NCI-H2107 (cell line): ENCODE results near the gene DOK7.

Experiments used
- DNase-seq: peaks from one replicate; lab custom pipeline; 2025; lab: John Stamatoyannopoulos, UW

DOK7 gene

DNA sequence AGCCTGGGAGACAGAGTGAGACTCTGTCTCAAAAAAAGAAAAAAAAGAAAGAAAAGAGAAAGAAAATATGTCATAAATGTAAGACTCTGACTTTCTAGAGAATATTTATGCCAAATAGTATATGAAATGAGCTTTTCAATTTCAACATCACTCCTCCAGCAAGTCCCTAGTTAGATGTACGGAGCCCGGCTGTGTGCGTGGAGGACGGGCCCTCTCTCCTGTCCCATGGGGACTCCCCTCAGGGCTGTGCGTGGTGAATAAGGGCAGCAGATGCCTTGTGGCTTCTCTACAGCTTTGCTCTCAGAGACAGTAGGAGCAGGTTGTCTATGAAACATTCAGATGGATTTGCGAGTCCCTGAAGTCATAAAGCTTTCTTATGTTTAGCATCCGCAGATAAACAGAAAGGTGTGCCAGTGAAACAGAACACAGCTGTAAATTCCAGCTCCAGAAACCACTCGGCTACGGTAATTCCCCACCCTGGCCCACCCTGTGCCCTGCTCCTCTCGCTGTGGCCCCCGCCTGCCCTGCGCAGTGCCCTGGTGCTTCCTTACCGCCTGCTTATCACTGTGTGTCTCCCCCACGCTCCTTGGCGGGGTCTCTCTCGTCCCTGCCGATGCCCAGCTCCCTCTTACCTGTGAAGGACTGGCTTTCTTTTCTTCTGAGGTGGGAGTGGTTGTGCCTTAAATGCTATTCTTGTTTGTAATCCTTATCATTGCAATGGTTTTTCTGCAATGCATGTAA, 35.2 kb upstream of the DOK7 start:
- DNase-seq = no peak

DNA sequence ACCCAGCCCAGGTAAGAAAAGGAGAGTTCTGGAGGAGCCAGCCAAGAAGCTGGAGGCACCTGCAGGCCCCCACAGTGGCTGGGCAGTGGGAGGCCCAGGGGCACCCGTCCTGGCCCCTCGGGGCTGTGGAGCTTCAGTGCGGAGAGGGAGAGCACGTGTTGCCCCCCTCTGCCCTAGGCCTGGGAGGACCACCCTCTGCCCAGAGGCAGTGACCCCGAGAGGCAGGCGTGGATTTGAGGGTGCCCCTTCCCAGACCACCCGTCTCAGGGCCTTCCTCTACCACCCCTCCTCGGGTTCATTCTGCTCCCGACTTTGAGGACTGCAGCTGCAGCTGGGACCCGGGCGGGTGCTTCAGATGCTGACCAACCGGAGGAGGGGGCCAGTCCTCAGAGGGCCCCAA, 33.5 kb upstream of the DOK7 start:
- no peak for DNase-seq

DNA sequence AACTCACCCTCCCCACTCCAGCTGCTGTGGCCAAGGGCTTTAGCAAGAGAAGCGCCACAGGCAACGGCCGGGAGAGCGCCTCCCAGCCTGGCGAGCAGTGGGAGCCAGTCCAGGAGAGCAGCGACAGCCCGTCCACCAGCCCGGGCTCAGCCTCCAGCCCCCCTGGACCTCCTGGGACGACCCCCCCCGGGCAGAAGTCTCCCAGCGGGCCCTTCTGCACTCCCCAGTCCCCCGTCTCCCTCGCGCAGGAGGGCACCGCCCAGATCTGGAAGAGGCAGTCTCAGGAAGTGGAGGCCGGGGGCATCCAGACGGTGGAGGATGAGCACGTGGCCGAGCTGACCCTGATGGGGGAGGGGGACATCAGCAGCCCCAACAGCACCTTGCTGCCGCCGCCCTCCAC, 32.6 kb upstream of the DOK7 start:
- no peak for DNase-seq

DNA sequence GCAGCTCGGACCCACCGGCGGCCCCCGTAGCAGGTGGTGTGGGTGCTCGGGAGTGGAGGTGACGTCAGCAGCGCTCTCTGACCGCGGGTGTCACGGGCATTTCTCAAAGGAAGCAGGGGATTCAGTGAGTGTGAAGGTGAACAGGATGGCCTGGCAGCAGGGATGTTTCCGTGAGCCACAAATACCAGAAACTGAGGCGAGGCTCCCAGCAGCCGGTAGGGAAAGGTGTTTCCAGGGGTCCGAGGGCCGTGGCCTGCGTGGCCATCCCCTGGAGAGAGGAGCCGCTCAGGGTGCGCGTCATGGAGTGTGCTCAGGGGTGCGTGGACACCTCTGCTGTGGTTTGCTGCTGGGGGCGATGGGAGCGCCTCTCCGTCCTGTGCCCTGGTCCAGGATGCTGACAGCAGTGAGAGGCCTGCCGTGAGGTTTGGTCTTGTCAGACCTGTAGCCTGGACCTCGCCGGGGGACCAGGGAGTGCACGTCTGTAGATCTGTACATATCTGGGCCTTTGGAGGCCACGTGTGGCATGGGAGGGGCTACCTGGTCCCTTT, 31.6 kb upstream of the DOK7 start:
- DNase-seq = no peak

DNA sequence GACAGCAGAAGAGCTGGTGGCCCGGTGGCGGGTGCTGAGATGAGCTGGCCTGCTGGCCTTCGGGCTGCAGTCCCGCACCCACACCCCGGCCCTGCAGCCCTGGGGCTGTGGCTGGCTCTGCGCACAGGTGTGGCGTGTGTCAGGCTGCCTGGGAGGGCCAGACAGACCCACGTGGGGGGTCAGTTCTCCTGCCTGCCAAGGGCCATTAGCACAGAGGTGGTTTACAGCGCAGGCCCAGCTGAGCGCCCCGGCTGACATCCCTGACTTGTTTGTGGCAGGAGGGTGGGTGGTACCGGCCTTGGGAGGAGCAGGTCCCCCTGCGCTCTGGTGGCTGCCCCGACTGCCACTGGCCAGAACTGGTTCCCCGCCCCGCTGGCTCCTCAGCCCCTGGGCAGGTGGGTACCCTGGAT, 30.7 kb upstream of the DOK7 start:
- no peak for DNase-seq

DNA sequence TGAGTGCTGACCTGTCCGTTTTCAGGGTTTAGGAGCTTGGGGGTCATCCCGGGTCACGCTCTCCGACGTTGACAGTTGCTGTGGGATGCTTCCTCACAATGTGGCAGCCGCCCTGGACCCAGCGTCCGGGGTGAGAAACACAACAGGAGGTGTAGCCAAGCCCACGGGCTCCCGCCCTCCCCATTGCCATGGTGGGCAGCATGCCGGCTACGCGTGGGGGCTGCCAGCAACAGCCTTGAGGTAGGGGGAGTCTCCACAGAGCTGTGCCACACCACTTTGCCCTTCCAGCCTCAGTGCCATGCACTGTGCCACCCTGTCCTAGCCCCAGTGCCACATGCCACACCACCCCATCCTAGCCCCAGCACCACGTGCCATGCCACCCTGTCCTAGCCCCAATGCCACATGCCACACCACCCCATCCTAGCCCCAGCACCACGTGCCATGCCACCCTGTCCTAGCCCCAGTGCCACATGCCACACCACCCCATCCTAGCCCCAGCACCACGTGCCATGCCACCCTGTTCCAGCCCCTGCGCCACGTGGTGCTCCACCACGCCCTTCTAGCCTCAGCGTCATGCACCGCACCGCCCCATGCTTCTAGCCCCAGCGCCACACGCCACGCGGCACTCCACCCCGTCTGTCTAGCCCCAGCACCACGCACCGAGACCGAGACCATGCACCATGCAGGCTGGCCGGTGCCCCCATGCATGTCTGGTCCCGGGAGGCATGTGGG, 29.8 kb upstream of the DOK7 start:
- DNase-seq = no peak

DNA sequence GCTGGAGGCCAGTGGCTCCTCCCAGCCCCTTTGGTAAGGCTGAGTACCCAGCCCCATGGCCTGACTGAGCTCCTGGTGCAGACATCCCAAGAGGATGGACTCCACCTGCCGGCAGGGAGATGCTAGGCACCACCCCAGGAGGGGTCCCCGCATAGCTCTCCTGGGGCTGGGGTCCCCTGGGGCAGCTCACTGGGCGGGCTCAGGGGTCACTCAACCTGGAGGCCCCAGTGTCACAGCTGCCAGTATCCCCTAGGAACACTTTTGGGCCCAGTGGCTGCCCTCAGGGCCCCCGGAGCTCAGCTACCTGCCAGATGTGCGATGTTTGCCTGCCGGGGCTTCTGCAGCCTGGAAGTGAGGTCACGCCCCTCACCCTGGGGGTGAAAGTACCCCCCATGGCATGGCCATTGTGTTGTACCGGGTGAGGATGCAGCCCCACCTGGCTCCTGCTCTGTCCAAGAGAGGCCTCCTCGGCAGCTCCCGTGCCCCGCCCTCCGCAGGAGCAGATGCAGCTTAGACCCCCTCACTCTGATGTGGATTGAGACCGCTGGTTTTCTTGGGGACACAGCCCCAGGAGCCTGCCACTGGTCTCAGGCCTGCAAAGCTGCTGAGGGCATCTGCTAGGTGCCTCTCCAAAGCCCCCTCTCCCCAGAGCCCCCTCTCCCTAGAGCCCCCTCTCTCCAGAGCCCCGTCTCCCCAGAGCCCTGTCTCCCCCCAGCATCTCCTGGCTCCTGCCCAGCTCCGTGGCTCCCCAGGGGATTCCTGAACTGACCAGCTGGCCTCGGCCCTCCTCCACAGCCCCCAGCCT, 28.0 kb upstream of the DOK7 start:
- no peak for DNase-seq

DNA sequence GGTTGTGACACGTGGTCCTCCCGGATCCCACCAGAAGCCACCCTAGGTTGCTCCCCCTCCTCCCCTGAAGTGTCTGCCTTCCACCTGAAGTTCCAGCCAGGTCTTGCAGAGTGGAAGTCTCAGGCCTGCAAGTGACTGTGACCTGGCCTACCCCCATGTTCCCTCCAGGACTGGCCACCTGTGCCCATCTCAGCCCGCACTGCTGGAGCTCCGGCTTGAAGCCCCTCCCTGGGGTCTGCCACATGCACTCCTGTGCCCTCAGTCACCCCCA, 27.5 kb upstream of the DOK7 start:
- no peak for DNase-seq

GRCh38 chr4:3436048-3436797, 26.9 kb upstream of the DOK7 start:
- no peak for DNase-seq

DNA sequence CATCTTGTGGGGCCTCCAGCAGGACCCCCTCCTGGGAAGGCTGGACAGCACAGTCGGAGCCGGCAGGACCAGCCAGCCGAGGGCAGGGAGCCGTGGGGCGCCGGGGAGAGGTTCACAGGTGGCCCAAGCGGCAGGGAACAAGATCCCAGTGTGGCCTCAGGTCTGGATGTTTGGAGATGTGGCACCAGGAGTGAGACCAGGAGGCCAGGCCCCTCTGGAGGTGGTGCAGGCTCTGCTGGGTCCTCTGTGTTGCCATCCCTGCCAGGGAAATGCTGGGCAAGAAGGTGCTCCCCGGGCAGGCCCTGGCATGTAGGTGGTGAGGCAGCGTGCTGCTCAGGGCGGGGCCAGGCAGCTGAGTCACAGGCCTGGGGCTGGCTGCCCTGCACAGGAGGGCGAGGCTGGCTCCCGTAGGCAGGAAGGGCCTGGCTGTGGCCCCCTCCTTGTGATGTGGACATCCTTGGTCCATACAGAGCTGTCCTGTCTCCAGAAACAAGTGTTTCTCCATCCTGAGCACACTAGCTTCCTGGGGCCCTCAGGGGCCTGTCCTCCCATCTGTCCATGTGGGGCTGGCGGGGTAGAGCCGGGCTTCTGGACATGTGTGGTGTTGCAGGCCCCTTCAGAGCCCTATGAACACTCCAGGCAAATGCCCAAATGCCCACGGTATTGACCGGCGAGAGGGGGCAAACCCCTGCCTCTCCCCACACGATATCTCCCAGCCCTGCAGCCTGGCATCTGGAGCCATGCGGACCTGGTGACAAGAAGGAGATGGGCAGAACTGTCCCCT, 26.1 kb upstream of the DOK7 start:
- DNase-seq = no peak

DNA sequence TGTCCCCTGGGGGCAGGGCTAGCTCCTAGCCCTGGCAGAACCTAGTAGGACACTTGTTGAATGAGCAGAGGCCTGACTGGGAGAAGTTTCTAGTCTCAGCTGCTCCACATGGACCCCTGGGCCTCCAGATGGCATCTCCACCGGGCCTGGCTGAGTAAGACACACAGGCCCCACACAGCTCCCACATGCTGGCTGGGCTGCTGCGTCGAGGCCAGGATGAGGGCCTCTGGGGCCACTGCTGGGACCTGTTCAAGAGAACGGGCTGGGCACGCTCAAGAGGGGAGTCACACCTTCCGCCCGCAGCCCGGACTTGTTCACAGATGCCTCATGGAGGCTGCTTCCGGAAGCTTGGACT, 25.5 kb upstream of the DOK7 start:
- DNase-seq = no peak

- DNase-seq = no peak
These were observed 24.9 kb upstream of the DOK7 start for GRCh38 chr4:3437998-3438846.

DNA sequence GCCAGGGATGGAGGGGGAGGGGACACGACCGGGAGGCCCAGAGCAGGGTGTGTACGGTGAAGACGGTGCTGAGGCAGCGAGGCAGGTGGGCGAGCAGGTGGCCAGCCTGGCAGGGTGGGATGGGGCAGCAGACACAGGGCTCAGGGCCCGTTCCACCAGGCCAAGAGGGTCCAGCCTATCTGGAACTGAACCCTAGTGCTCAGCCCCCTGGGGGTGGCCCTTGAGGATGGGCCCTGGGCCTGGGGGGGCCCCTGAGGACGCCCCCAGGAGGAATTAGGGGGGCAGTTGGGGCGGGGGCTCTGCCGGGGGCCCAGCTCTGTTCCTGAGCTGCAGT, 24.3 kb upstream of the DOK7 start:
- DNase-seq = no peak

GRCh38 chr4:3439391-3439790, 23.7 kb upstream of the DOK7 start:
- no peak for DNase-seq

DNA sequence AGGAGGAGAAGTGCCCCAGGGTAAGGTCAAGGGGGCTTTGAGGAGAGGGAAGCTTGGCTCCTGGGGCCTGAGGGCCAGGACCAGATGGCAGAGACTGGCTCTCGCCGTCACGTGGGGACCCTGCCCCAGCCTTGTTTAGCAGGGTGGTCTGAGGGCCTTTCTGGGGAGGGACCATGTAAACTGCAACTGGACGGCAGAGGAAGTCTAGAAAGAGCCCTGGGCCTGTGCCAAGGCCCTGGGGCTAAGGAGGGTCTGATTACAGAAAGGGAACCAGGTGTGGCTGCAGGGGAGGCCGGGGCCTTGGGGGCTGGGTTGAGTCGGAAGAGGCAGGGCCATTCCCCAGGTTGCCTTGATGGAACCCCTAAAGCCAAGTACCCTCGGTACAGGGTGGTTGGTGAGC, 23.1 kb upstream of the DOK7 start:
- DNase-seq = no peak

DNA sequence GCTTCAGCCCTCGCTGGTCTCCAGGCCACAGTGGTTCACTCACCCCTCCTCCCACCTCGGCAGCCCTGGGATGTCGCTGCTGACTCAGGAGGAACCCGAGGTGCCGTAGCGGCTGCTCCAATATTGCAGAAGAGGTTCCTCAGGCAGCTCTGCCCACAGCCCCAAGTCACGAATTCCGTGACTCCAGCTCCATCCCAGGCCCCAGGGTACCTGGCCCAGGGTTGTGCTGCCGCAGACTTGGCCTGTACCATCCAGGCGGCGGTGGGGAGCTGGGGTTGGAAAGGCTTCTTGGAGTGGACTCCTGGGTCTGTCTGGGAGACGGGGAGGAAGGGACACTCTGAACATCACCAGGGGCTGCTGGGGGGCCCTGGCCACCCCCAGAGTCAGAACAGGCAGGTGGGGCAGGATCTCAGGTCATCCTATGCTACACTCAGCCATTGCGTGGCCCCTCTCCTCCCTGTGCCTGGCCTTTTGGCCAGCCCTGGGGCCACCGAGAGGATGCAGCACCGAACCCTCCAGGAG, 22.1 kb upstream of the DOK7 start:
- DNase-seq = no peak

- DNase-seq = no peak
These were observed 21.3 kb upstream of the DOK7 start, which contains the start of gene HGFAC for GRCh38 chr4:3441501-3442459. Gene HGFAC, plus strand, starts transcription at chr4:3441968. Its CDS starts 34 bp downstream, at chr4:3442002.

DNA sequence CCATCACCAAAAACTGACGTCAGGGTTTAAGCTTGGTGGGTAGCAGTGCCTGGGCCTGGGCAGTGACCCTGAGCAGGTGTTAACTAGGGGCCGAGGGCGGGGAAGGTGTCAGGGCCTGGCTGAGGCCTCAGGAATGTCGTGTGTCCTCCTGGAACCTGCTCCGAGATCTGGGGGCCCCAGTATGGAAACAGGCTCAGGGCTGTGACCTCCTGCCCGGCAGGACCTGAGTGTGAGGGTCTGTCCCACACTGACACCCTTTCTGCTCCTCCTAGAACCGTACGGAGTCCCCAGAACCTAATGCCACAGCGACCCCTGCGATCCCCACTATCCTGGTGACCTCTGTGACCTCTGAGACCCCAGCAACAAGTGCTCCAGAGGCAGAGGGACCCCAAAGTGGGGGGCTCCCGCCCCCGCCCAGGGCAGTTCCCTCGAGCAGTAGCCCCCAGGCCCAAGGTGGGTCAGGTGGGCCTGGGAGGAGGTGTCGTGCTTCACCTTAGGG, 20.6 kb upstream of the DOK7 start:
- DNase-seq = no peak
